Hepatic stellate cell (primary cell): ENCODE measurements around the gene DNAJC10.
"Not testable (repeated sequence)": the region's sequence is repeated elsewhere in the genome, so short reads cannot be mapped to it uniquely, and the experiment has no call there.

Experiments
- DNase-seq: peaks from one replicate; pipeline ENCODE4 v3.0.0; 2011; ENCODE audit warnings: low spot score

DNAJC10 gene, protein sequence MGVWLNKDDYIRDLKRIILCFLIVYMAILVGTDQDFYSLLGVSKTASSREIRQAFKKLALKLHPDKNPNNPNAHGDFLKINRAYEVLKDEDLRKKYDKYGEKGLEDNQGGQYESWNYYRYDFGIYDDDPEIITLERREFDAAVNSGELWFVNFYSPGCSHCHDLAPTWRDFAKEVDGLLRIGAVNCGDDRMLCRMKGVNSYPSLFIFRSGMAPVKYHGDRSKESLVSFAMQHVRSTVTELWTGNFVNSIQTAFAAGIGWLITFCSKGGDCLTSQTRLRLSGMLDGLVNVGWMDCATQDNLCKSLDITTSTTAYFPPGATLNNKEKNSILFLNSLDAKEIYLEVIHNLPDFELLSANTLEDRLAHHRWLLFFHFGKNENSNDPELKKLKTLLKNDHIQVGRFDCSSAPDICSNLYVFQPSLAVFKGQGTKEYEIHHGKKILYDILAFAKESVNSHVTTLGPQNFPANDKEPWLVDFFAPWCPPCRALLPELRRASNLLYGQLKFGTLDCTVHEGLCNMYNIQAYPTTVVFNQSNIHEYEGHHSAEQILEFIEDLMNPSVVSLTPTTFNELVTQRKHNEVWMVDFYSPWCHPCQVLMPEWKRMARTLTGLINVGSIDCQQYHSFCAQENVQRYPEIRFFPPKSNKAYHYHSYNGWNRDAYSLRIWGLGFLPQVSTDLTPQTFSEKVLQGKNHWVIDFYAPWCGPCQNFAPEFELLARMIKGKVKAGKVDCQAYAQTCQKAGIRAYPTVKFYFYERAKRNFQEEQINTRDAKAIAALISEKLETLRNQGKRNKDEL

DNA sequence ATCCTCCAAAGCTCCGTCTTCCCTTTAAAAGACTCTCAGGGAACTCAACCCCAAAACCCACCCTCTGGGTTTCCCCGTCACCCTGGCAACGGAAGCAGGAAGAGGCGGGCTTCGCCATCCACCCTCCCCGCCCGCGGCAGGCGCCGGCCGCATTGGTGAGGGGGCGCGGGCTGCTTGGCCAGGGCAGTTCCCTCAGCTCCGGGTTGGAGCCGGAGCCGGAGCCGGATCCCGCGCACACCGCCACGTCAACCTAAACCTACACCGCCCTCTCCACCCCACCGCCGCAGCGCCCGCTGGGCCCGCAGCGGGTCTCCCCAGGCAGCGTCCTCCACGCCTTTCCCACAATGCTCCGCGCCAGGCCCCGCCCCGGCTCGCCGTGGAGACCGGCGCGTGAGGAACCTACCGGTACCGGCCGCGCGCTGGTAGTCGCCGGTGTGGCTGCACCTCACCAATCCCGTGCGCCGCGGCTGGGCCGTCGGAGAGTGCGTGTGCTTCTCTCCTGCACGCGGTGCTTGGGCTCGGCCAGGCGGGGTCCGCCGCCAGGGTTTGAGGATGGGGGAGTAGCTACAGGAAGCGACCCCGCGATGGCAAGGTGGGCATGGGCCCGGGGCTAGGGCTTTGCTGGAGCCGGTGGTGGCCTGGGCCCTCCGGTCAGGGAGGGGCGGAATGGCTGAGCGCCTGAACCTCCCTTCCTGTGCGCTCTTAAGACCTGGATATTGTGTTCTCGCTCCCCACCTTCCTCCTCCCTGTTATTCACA is at the start of gene DNAJC10:
Gene DNAJC10, plus strand, starts transcription at position 366 of the 758 bp plus-strand sequence. CDS start 1,830 bp downstream, outside the sequence.
- DNase-seq: peak; percentile 79

DNA sequence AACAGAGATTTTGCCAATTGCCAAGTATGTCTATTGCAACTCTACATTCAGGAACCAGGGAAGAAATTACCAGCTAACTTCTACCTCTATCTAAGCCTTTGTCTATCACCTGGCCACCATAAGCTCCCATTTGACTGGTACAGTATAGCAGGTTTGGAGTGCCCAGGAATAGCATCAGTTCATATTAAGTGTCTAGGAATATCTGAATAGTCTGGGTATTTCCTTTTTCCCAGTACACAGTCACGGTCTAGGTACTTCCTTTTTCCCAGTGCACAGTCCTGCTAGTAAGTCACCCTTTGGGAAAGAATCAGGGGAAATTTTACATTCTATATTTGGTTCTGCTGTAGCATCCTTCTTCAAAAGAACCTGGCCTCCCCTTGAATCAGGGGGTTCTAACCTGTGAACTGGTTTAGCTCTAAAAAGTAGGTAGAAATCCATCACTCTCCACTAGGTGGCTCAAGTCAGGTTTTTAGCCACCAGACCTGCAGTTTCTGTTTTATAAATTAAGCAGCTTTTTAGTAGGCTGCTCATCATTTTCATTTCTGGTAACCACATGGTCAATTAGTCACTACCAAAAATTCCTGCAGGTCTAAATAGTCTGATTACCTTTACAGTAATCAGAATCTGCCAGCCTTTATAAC is 49.3 kb upstream of the DNAJC10 start:
- peak; percentile 13 for DNase-seq

DNA sequence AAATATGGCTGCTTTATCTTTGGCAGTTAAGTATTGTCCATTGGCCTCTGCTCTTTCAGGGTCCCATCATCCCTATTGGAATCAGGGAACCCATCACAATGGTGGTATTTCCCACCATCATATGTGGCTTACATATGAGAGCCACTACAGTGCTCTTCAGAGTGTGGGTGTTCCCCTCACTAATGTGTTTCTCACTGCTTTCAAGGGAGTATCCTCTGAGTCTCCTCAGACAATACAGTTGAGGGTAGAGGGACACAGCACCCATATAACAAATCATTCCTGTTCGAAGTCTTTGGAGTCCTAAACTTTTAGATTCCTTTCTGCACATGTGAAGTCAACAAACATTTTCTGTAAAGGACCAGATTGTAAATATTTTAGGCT is 48.8 kb upstream of the DNAJC10 start:
- DNase-seq: no peak

DNA sequence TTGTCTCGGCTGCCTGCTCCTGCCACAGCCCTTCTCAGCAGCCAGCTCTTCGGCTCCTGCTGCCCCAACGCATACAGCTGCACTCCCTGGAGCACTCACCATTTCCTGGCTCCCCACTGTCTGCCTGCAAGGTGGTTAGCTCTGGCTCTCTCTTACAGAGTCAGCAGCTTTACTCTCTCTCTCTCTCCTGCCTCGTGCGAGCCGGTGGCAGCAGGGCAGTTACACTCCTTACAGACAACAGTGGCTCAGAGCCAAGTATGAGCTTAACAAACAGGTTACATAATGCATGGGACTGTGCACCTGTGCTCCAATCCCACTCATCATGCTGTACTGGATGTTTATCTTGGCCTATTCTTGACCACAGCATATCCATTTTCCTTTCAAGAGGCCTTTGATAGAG is 47.4 kb upstream of the DNAJC10 start:
- DNase-seq: no peak

DNA sequence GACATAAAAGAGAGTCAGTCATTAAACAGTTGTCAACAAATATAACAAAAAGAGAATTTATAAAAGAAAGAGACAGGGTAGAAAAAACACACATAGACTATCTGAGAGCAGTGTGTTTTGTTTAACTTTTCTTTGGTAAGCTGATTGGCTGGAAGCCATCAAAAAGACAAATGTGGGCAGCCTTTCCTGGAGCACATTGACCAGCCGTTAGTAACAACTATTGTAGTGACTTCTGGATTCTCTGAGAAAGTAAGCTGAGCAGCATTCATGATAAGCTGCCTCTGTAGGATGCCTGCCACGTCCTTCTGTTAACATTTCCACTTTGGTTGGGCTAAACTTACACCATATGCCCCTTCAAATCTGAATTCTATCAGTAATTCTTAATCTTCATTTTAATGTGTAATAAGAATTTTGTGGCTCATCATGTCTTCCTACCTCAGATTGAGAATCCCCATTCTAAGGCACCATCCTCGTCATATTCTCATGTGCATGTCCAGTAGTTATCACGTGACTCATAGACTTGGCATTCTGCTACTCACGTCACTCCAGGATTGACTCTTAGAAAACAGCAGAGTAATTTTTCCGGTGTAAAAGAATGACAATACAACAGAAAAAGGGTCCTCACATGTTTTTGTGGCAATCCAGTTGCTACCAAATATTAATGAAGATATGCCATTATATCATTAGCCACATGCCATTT is 43.4 kb upstream of the DNAJC10 start:
- peak; percentile 41 for DNase-seq

DNA sequence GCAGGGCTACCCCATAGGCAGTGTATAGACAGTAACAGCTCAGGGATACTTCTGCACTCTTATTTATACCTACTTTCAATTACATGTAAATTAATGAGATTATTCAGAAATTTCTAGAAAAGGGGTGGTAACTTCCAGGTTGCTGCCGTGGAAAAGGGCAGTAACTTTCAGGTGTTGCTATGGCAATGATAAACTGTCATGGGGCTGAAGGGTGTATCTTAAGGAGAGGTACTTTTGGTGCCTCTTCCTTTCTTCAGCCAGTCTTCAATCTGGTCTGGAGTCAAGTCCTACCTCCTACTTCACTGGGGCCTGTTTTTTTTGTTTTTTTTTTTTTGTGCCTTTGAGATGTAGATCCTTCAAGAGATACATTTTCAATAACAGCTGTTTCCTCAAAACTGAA is 35.2 kb upstream of the DNAJC10 start:
- no peak for DNase-seq

DNA sequence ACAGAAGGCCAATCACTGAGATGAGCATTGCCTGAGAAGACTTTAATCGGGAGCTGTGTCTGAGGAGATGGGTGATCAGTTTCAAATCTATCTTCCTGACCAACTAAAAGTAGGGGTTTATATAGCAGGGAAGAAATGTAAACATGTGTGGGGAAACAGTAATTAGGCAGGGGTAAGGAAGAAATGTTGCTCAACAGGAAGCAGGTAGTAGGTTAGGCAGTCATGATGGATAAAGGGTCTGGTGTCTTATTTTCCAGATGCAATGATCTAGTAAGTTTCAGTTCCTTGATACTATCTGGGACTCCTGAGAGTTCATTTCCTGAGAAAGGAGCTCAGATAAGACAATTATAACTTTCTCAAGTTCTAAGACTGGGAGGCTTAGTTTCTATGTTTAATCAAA is 33.8 kb upstream of the DNAJC10 start:
- no peak for DNase-seq

DNA sequence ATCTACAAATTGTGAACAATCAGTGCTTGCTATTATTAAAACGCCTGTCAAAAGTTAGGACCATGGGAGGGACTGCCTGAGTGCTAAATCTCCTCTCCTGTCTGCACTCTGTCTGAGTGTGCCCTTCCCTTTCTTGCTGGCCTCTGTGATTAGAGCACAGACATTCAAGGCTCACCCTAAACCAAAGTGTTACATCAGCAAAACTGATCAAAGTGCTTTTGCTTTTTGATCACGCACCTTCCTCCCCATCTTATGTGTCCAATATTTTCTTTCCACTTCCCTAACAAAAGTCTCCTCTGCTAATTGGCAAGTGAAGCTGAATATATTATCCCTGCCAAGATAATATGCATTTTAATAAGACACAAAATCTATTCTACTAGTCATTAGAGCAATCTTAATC is 30.5 kb upstream of the DNAJC10 start:
- no peak for DNase-seq

DNA sequence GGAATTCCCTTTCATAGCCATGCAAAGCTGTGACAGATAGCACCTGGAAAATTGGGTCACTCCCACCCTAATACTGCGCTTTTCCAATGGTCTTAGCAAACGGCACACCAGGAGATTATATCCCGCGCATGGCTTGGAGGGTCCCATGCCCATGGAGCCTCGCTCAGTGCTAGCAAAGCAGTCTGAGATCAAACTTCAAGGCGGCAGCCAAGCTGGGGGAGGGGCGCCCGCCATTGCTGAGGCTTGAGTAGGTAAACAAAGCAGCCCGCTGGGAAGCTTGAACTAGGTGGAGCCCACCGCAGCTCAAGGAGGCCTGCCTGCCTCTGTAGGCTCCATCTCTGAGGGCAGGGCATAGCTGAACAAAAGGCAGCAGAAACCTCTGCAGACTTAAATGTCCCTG is 29.3 kb upstream of the DNAJC10 start:
- DNase-seq: not testable (repeated sequence)

DNA sequence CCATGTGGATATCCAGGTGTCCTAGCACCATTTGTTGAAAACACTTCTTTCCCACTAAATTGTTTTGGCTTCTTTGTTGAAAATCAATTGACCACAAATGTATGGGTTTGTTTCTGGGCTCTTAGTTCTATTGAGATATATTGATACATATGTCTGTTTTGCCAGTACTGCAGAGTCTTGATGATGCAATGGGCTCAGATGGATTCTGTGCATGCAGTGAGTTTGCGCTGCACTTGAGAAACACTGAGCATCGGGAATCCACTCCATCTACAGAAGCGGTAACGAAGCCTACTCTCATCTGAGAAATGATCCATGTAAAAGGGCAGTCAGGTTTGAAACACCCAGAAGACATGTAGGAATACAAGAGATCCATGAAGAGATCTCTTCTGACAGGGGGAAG is 21.9 kb upstream of the DNAJC10 start:
- DNase-seq: no peak

DNA sequence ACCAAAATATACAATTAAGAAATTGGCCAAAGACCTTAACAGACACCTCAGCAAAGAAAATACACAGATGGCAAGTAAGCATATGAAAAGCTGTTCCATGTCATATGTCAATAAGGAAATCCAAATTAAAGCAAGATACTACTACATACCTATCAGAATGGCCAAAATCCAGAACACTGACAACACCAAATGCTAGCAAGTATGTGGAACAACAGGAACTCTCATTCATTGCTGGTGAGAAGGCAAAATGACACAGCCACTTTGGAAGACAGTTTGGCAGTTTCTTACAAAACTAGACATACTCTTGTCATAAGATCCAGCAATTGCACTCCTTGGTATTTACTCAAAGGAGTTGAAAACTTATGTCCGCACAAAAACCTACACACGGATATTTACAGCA is 20.3 kb upstream of the DNAJC10 start:
- no peak for DNase-seq

DNA sequence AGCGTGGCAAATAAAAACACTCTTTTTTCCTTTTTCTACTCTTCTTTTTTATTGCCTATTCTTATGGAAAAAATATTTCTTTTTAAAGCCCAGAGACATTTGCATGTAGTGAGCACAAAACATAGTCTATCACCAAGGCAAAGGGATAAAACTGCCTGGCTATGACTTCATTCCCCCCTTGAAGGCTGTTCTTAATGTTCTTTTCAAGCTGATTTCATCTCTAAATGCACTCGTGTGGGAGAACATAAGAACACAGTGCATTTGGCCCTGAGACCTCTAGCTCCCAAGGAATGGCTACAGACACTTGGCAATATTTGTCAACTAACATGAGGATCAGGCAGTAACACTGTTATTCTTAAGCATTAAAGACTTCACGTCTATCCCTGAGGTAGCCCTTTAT is 17.4 kb upstream of the DNAJC10 start:
- DNase-seq: no peak

DNA sequence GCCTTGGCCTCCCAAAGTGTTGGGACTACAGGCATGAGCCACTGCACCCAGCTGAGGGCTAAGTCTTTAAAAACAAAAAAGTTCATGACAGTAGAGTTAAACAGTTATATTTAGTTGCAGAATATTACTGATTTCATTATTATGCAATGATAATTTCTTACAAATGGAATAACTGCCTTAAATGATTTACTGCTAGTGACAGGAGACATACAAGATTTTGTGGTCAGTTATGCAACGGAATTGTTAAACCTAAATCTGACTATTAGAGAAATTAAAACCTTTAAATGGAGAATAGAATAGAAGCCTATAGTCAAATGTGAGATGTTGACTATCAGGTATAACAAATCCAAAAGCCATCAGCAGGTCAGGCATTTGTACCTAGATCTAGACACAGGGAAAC is 10.3 kb upstream of the DNAJC10 start:
- DNase-seq: no peak

DNA sequence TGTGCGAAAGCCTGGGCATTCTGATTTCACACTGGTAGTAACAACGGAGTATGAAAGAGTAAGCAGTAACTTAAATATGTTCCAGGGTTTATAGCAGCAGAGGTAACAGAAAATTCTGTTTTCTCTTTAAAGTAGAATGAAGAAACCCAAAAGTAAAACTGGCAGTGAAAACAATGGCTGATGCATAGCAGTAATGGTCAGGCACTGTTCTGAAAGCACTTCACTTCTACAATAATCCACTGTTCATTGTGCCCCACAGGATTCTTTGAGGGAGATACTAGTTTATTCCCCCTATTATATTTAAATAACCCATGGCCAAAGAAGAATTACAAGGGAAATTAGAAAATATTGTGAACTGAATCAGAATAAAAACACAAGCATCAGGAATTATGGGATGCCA is 9.3 kb upstream of the DNAJC10 start:
- no peak for DNase-seq

DNA sequence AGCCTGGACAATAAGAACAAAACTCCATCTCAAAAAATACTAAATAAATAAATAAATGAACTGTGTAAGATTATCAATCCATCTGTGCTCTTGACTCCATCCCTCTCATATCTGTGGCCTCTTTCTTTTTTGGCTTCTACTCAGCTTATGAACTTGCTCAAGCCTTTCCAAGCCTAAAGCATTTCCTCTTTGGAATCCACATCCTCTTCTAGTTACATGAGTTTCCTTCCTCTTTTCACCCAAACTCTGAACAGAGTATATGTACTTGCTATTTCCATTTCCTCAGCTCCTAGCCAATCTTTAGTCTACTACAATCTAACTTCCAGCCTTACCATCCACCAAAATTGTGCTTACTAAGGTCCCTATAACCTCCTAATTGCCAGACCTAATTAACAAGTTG is 2.5 kb upstream of the DNAJC10 start:
- no peak for DNase-seq

DNA sequence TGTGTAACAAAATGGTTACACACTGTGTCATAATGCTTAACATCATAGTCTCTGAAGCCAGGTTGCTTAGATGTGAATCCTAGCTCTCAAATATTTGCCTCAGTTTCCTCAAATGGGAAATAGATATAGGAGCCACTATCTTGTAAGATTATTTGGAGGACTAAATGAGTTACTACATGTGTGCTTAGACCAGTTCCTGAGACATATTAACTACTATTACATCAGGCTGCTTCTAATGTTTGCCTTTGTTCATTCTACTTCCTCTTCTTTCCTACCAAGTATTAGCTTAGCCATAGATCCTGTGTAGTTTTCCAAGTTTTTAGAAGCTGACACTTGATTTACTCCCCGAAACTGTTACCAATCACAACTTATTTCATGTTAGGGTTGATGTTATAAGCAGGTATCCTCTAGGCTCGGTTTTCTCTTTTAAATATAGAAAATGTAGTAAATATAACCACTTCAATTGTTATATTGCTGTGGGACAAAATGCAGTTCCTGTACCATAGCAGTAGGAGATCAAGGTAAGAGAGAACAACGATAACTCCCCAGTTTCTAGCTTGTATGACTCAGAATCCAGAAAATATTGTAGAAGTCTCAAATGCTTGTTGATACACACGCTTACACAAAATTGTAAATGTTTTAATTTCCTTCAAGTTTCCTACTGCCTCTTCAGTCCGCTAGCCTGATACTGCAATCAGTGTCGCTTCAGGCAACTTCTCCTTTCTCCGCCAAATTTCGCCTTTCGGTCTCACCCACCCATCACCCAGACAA is 751 bp upstream of the DNAJC10 start:
- DNase-seq: no peak

DNA sequence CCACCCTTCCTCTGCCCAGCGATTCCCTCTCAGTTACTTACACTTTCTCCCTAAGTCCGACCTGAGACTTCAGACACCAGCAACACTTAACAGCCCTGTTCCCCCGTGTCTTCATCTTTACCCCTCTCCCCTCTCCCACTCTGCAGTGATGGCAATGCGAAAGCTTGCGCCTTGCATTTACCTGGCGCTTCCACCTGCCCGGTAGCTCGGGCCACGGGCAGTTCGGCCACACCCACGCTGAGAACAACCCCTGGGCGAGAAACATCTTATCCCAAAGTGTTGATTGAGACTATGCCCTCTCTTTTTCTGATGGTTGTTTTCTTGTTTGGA is 558 bp downstream of the DNAJC10 start:
- no peak for DNase-seq

DNA sequence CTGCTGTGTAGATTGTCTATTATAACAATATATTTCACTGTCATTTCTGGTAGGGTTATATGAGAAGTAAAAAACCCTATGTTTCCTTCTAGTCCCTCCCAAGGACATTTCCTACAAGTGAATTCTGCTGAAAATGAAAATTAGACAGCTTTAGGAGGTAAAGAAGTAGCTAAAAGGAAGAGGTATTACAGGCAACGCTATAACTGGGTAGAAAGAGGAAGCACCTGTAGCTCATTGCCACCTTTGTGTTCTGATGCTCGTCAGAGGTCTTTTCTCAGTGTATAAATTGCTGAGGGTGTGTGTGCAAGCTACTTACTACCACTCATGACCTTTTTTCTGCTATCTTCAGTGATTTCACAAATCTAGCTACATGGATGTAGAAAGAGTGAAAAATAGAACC is 1.4 kb downstream of the DNAJC10 start:
- no peak for DNase-seq

DNA sequence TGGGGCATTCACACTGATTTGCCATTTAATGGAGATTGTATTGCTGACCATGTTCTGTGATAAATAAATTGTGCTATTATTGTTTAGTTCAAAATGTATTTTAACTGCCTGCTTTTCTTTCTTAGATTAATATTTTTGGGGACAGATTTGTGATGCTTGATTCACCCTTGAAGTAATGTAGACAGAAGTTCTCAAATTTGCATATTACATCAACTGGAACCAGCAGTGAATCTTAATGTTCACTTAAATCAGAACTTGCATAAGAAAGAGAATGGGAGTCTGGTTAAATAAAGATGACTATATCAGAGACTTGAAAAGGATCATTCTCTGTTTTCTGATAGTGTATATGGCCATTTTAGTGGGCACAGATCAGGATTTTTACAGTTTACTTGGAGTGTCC is 1.8 kb downstream of the DNAJC10 start:
- no peak for DNase-seq

DNA sequence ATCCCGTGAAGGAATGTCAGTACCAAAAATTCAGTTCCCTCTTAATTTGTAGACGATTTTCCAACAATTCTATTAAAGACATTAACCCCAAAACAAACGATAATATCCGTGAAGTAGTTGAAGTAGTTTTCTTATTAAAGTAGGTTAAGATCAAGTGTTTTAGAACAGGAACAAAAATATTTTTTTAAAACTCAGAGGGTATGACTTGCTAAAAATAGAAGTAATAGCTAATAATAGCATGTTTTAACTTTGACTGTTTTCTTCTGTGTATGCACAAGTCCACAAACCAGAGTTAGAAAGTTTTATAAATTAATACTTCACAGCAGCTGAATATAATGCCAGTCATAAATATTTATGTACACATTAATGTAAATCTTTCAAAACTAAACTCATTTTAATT is 2.4 kb downstream of the DNAJC10 start:
- no peak for DNase-seq

DNA sequence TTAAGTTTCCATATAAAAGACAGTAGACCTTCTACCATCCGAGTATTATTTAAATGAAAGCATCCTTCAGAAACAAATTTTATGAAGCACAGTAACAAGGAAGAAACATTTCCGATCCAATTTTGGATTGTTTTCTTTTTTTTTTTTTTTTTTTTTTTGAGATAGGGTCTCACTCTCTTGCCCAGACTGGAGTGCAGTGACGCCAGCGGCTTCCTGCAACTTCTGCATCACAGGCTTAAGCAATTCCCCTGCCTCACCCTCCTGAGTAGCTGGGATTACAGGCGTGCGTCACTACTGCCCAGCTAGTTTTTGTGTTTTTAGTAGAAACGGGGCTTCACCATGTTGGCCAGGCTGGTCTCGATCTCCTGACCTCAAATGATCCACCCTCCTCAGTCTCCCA is 3.1 kb downstream of the DNAJC10 start:
- not testable (repeated sequence) for DNase-seq
